HCEC 1CT (cell line): ENCODE results near the gene NPAS3.

ENCODE experiments used
- DNase-seq: peaks from one replicate; pipeline ENCODE4 v3.0.0-alpha.2; 2017

NPAS3 gene

GRCh38 chr14:33490555-33490954 lies 551.9 kb downstream of the NPAS3 start:
- DNase-seq: no peak

GRCh38 chr14:33491112-33491511 lies 552.4 kb downstream of the NPAS3 start:
- DNase-seq: no peak

- DNase-seq: no peak
Observed at GRCh38 chr14:33492491-33492890, 553.8 kb downstream of the NPAS3 start.

GRCh38 chr14:33493266-33493665 lies 554.6 kb downstream of the NPAS3 start:
- no peak for DNase-seq

DNA sequence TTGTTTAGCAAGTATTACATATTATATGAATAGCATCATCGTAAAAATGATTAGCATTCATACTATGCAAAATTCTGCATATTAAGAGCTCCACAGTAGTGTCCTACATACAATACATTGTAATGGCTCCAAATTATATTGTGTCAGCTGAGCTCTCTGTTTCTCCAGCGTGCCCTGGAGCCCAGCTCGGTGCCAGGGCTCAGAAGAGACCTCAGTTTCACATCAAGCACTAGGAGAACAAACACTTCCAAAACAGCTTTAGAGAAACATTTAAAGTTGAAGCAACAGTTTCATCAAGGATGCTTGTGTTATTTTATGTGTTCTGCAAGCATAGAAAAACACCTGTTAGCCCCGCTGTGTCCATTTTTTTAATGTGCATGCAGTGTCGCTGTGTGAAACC lies 555.3 kb downstream of the NPAS3 start:
- DNase-seq: no peak

GRCh38 chr14:33499687-33500086 lies 561.0 kb downstream of the NPAS3 start:
- no peak for DNase-seq

DNA sequence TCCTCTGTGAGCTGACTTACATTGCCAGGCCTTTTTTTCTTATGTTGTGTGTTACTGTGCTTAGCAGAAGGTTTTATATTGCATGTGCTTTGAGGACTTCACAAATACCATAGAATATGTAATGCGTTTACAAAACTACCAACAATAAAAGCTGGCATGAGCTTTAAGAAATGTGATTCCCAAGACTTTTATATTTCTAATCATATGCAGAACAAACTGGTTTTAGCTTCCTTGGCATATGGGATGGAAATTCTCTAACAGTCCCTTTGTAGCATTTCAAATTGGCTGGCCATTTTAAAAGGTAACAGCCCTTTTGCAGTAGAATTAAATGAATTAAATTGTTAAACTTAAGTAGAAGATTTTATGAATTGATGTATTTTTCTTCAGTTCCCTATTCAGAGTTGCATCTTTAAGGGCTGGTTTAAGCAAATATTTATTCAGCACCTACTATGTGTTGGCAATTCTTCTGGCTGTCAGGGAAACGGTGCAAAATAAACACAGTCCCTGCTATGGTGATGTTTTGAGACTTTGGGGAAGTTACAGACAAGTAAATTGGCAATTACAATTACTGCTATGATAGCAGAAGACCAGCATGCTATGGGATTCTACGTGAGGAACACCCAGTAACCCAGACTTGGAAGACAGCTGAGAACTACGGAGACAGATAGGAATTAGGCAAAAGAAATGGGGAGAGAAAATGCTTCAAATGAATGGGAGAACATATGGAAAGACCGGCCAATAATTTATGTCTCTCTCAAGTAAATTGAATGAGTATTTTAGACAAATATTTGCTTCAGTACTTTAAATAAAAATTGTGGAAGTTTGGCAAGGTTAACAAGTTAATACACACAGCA lies 565.8 kb downstream of the NPAS3 start:
- DNase-seq: no peak

- no peak for DNase-seq
Observed at GRCh38 chr14:33505266-33505962, 566.7 kb downstream of the NPAS3 start.

DNA sequence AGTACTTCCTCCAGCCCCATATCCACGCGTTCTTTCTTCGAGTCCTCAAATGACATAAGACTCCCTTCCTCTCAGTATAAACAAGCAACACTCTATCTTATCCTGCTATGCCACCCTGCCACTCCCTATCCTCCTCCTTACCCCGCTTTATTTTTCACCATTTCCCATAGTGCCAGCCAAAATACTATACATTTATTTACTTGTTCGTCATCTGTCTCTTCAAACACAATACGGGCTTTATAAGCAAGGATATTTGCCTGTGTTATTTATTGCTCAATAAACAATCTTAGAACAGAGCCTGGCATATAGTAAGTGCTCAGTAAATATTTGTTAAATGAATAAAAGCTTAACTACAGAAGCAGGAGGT lies 567.3 kb downstream of the NPAS3 start:
- DNase-seq: no peak

DNA sequence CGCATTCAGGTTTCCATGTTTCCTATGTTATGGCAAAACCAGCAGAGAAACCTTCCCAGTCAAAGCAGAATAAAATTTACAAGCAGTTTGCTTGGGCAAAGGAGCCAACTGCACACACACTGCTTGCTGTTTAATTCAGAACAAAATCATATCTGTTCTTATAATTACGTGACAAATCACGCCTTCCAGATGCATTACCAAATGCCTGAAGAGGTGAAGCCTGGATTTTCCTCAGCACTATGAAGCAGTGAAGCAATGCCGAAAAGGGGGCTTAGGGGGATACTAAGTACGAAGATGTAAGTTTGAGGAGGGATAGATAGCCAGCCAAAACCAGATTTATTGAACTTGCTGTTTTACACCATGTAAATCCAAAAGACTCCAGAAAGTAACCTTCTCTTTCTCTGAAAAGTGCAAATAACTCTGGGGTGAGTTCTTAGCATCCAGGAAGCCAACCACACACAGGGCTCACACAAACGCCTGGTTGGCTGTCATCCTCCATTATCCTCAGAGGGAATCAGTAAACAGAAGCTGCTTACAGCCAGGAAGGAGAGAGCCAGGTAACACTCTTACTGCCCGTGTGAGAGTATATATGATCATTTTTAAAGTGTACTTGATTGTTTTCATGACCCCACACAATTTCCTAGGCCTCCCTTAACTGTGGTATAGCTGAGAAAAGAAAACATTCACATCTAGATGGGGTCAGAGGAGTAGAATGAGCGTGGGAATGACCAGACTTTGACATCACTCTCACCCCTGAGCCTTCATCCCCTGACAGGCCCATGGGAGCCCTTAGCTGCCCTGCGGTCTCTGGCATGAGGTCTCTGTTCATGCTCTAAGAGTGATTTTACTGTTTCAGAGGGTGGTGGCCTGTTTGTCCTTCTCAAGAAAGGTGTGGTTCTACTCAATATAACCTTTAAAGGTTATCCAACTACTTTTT lies 569.7 kb downstream of the NPAS3 start:
- no peak for DNase-seq

- DNase-seq: no peak
Observed at GRCh38 chr14:33509454-33509853, 570.8 kb downstream of the NPAS3 start.

GRCh38 chr14:33510063-33510481 lies 571.4 kb downstream of the NPAS3 start:
- no peak for DNase-seq

GRCh38 chr14:33510991-33511390 lies 572.3 kb downstream of the NPAS3 start:
- DNase-seq: no peak

DNA sequence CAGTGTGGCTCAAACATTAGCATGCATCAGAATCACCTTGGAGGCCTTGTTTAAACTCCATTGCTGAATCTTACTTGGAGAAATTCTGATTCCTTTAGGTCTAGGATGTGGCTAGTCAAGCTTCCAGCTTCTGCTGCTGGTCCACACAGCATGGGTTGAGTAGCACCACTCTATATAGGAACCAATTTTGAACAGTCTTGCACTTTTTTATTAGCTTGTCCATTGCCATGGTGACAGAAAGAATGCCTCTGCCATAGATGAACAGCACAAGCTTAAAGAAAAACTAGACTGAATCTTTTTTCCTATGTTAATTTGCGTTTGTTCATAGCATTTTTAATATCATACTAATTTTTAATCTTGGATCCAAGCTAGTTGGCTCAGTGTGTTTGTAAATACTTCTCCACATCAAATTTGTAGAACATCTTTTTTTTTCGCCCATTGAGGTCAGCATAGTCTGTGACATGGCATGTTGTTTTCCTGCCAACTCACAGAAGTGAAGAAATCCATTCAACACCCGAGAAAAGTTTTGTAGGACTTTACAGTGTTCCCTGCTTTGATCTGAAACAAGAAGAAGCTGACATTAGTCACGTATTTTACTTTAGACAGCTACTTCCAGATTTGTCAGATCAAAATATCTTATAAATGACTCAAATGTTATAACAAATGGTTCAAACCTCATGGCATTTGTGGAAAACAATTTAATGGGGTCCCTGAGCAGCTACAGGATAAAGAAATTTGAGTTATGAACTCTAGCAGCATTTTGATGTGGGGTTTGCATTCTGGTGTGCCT lies 573.4 kb downstream of the NPAS3 start:
- no peak for DNase-seq

DNA sequence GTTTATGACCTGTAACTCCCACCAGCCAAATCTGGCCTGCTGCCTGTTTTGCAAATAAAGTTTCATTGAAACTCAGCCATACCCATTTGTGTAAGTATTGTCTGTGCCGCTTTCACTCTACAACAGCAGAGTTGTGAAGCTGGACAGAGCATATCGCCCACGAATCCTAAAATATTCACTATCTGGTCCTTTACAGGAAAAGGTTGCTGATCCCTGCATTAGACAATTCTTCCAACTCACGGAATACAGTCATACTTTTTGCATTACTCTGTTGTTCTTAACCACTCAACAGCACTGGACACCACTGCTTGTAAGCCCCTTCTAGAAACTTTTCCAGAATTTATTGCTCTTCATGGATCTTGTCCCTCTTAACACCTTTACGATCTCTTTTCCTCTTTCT lies 576.8 kb downstream of the NPAS3 start:
- DNase-seq: no peak

DNA sequence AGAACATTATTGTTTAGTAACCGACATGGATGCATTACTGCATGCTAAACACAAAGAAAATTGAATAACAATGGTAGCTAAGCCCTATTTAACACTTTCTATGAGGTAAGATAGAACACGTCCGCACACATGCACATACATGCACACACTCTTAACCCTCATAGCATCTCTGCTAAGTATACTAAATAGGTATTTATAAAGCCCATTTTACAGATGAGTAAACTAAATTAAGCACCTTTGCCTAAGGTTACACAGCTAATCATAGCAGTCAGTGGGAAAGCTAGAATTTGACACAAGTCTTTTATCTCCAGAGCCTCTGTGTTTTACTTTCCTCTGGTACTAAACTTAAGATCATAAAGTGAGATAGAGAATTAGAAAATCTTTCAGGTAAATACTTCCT lies 577.2 kb downstream of the NPAS3 start:
- no peak for DNase-seq

GRCh38 chr14:33516898-33517436 lies 578.3 kb downstream of the NPAS3 start:
- DNase-seq: no peak

DNA sequence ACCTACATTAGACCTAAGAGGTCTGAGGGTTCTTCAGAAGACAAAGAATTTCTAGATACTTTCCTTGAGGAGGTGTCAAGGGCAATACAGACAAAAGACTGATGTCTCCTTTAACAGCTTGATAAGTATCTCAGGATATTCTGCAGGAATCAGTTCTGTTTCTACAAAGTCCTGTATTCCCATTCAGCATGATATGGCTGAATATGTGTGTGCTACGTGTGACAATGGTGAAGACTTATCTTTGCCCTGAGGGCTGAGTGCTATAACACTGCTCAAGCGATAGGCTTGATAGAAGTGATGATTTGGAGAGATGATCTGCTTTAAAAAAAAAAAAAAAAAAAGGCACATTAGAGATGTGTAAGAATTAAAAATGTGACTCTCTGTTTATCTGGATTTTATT lies 582.5 kb downstream of the NPAS3 start:
- no peak for DNase-seq

GRCh38 chr14:33524244-33524643 lies 585.6 kb downstream of the NPAS3 start:
- no peak for DNase-seq

DNA sequence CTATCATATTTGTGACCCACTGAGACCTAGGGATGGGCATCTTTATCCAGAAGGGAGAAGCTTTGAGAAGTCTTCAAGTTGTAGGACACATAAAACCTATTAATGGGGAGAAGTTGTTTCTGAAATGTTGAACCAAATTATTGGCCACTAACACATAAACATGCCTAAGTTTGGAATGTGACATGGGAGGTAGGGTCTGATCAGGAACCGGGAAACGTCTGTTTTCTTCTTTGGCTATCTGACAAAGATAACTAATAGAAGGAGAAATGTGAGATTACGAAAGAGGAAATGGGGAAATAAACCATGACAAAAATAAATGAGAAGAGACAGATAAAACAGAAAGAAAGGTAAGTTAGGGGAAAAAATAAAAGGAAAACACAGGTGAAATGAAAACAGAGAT lies 586.9 kb downstream of the NPAS3 start:
- no peak for DNase-seq

DNA sequence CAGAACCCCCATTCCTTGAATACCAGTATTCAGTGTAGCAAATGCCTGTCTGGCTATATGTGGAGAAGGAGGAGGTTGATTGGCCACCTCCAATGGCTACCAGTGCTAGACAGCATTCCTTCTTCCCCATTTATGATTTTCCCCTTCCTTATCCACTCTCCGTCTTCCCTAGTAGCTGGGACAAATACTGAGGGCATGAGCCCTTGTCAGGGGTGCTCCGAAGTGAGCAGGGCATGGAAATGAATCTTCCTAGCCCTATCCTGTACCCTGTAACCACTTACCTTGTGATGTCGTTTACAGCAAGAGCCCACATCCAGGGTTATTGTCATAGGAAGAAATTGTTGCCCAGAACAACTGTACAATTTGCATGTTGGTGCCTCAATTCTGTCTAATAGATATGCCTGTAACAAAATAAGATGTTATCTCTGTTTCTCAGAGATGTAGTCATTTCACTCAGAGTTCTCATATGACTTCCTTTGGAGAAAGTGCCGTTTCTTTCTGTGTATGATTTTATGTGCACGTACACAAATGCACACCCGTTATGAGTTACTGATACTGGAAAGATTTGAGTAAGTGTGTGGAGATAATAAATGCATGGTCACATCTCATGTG lies 588.5 kb downstream of the NPAS3 start:
- DNase-seq: no peak

GRCh38 chr14:33528655-33529054 lies 590.0 kb downstream of the NPAS3 start:
- no peak for DNase-seq
